Measurements from ENCODE around the gene TNS2.
"Not testable (repeated sequence)": the region's sequence is repeated elsewhere in the genome, so short reads cannot be mapped to it uniquely, and the experiment has no call there.

Gene TNS2, protein sequence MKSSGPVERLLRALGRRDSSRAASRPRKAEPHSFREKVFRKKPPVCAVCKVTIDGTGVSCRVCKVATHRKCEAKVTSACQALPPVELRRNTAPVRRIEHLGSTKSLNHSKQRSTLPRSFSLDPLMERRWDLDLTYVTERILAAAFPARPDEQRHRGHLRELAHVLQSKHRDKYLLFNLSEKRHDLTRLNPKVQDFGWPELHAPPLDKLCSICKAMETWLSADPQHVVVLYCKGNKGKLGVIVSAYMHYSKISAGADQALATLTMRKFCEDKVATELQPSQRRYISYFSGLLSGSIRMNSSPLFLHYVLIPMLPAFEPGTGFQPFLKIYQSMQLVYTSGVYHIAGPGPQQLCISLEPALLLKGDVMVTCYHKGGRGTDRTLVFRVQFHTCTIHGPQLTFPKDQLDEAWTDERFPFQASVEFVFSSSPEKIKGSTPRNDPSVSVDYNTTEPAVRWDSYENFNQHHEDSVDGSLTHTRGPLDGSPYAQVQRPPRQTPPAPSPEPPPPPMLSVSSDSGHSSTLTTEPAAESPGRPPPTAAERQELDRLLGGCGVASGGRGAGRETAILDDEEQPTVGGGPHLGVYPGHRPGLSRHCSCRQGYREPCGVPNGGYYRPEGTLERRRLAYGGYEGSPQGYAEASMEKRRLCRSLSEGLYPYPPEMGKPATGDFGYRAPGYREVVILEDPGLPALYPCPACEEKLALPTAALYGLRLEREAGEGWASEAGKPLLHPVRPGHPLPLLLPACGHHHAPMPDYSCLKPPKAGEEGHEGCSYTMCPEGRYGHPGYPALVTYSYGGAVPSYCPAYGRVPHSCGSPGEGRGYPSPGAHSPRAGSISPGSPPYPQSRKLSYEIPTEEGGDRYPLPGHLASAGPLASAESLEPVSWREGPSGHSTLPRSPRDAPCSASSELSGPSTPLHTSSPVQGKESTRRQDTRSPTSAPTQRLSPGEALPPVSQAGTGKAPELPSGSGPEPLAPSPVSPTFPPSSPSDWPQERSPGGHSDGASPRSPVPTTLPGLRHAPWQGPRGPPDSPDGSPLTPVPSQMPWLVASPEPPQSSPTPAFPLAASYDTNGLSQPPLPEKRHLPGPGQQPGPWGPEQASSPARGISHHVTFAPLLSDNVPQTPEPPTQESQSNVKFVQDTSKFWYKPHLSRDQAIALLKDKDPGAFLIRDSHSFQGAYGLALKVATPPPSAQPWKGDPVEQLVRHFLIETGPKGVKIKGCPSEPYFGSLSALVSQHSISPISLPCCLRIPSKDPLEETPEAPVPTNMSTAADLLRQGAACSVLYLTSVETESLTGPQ (N-terminal part only)

DNA sequence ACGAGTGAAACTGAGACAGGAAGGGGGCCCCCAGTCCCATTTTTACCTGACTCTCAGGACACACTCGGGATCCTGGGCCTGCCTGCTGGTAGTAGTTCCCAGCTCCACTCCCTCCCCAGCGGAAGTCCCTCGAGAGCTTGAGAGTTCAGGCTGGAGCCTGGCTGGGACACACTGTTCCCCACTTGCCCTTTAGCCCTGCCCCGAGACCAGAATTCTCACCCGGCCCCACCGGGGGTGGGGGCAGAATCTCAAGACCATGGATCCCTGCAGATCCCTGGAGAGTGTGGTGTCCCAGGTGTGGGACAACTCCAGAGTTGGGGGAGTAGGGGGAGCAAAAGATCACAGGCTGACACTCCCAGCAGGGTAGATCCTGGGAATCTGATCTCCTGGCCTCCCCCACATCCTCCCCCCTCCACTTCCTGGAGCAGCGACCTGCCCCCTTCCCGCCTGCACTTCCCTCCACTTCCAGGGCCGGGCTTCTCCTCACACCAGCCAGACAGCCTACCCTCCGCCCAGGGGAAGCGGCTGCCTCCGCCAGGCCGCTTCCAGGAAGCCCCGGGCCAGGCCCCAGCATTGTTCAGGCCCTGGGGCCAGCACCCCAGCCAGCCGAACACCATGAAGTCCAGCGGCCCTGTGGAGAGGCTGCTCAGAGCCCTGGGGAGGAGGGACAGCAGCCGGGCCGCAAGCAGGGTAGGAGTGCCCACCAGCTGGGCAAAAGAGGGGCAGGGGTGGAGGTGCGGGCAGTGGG, at the start of gene TNS2:
Gene TNS2, plus strand, starts transcription at position 495 of the 748 bp plus-strand sequence. Its CDS starts 121 bp downstream, at position 616.
- DNase-seq, result no peak

DNA sequence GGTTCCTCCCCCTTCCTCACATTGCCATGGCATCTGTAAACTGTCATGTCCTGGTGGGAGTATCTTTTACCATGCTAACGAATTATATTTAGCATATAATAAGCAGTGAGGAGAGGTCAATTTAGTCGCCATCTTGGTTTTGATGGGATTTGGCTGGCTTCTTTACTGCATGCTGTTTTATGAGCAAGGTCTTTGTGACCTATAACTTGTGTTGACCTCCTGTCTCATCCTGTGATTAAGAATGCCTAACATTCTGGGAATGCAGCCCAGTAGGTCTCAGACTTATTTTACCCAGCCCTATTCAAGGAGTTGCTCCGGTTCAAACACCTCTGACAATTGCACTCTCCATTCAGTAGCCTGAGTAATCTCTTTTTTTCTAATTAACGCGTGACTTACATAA, 45.7 kb upstream of the TNS2 start:
- no peak for DNase-seq

DNA sequence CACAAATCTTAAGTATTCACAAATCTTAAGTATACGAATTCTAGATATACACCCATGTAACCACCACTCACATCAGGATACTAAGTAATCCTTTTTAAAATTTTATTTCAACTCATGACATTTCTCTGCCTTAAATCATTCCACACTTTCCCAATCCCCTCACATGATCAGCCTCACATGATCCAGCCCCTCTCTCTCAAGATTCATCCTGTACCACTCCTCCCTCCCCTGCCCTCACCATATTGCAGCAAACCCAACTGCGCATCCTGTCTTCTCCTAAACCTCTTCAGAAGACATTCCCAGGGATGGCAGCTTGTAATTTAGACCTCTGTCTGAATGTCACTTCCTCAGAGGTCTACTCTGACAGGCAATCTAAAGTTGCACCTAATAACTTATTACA, 45.3 kb upstream of the TNS2 start:
- no peak for DNase-seq

DNA sequence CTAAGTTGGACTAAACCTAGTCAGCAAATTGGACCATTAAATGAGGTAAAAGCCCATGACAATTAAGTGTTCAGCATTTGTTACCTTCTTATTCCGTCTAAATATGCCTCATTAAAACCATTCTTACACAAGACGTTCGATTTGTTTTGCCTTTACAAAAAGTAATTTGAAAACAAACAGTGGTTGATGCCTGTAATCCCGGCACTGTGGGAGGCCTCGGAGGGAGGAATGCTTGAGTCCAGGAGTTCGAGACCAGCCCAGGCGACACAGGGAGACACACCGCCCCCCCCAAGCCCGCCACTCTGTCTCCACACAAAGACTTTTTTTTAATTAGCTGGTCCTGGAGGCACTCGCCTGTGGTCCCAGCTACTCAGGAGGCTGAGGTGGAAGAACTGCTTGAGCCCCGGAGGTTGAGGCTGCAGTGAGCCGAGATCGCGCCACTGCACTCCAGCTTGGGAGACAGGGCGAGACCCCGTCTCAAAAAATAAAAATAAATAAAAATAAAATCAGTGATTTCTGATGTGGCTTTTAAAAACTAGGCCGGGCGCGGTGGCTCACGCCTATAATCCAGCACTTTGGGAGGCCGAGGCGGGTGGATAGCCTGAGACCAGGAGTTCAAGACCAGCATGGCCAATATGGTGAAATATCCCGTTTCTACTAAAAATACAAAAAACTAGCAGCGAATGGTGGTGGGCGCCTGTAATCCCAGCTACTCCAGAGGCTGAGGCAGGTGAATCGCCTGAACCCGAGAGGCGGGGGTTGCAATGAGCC, 44.5 kb upstream of the TNS2 start:
- DNase-seq, result no peak

DNA sequence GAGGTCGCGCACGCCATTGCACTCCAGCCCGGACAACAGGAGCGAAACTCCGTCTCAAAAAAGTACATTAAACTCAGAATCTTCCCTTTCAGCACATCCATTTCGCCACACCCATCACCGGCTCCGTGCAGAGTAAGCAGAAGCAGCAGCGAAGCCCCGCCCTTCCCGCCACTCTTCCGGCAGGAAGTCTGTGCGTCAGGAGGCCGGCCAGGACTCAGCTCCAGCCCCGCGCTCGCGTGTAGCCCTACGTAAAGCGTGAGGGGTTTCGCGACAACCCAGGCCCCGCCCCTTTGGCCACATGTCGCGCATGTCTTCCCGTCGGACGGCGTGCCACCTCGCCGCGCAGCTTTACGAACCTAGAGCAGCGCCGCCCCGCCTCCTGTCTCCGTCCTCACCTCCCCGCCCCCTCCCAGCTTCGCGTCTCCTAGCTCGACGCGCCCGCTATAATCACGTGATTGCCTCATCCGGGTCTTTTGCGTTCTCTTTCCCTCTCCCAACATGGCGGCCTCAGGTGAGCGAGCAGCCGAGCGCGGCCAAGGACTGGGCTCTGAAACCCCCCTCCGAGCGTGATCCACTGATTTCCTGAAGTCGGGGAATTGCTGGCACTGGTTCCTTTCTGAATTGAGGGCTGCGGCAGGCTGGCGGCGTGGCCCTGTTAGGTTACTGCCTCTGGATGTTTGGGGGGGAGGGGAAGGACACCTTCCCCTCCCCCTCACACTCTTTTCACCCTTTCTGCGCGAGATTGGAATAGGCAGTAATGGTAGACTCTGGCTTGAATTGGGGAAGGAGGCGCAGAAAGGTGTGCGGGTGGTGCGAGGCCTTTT, 43.7 kb upstream of the TNS2 start, which contains the start of gene EIF4B:
Gene EIF4B, plus strand, starts transcription at position 471 of the 824 bp plus-strand sequence. Its CDS starts 28 bp downstream, at position 499.
- DNase-seq, result peak; percentile 100

DNA sequence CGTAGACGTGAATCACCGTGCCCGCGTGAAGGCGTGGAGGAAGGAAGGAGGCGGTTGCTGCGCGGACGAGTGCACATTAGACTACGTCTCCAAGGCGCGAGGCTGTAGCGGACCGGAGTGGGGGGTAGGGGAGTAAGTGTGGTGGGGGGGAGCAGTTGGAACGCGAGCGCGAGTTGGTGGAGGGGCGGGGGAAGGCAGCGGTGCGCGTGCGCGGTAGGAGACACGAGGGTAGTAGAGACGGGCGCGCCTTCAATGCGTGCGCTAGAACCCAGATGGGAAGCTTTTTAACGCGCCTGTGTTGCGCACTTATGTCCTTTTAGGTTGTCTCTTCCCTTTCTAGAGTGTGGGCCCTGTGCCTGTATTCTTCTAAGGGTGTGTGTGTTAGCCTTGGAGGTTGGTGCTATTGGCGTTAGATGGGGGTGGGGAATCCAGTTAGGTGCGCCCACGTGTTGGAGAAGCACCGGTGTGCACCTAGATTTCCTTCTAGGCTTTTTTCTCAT, 43.0 kb upstream of the TNS2 start:
- peak; percentile 64 for DNase-seq

DNA sequence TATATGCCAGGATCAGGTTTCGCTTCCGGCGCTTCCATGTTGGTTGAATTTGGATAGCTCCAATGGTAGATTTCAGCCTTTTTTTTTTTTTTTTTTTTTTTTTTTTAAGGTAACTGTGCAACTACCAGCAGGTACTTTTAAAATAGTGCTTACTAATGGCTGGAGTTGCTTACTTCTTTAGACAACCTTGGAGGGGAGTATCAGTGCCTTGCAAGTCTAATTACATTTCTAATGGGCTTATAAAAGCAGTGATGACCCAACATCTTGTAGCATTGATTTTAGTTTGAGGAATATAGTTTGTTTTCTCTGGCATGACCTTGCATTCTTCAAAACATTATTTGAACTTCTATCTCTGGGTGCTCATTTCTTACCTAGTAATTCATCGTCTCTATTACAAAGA, 42.5 kb upstream of the TNS2 start:
- DNase-seq, result no peak

DNA sequence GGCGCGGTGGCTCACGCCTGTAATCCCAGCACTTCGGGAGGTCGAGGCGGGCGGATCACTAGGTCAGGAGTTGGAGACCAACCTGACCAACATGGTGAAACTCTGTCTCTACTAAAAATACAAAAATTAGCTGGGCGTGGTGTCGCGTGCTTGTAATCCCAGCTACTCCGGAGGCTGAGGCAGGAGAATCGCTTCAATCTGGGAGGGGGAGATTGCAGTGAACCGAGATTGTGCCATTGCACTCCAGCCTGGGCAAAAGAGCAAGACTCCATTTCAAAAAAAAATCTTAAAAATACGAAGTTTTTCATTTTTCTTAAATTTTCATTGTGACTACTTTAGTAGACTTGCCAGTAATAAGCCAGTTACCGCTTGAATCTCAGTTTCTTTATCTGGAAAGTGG, 41.1 kb upstream of the TNS2 start:
- not testable (repeated sequence) for DNase-seq

DNA sequence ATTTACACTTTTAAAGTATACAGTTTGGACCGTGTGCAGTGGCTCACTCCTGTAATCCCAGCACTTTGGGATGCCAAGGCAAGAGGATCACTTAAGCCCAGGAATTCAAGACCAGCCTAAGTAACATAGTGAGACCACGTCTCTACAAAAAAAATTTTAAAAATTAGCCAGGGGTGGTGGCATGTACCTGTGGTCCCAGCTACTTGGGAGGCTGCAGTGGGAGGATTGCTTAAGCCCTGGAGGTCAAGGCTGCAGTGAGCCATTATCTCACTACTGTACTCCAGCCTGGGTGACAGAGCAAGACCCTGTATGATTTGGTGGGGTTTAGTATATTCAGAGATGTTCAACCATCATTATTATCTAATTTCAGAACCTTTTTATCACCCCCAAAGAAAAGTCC, 38.9 kb upstream of the TNS2 start:
- no peak for DNase-seq

DNA sequence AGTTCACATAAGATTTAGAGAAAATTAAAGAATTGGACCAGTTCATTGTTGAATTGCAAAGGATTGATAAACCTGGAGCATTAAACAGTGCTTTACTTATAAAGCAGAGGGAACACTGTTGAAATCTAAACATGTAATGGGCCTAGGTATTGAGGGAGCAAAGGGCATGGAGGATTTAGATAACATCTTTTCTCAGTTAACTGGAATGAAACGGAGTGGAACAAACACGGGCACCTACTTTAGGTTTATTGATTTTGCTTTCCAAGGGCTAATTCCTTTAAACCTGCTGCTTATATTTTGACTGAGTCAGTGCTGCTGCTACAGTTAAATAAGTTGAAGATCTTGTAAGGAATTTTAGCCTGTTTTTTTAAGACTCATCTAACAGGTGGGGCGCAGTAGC, 38.0 kb upstream of the TNS2 start:
- no peak for DNase-seq

DNA sequence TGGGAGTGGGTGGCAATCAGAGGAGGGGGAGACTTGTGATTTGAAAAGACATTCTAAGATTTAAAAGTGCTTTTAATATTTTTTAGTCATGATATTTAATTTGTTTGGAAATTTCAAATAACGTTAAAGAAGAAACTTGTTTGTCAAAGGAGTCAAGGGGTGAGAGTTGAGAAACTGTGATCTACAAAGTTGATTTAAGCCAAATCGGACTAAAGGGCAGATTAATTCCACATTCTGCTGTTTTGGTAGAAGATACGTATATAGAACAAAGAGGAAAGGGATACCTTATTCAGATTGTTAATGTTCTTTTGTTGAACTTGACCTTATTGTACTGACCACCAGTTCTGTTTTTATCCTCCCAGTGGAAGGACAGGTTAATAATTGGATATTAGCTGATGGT, 36.9 kb upstream of the TNS2 start:
- no peak for DNase-seq

DNA sequence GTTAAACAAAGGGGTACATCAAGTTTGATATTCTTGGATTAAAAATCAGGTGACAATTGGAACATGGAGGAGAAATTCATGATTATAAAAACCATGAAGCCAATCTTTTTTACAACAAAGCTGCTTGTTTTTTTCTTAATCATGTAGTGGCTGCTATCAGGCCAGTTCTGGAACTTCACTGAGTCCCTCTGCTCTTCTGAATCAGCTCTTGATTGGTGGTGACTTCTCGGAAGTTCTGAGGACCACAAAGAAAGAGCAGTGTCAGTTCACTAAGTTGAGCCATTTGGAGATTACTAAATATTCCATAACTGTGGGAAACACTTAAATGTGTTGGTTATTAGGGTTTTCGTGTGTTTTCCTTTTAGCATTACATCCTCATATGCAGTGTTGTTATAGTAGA, 35.2 kb upstream of the TNS2 start:
- no peak for DNase-seq

DNA sequence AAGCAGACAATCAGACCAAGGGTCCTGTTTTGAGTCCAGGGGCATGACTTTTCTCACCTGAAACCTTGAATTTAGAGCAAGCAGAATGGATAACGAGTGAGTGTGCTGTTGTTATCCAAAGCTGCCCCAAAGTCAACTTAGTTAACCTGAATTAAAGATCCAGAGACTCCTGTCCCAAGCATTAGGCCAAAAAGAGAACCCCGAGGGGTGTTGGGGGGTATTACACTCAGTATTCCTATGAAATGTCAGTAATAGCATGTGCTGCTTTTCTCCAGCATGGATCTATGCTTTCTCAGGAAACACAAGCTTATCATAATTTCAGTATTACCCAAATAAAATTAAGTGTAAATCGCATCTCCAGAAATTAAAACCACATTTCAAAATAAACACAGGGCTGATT, 24.6 kb upstream of the TNS2 start:
- DNase-seq, result no peak

DNA sequence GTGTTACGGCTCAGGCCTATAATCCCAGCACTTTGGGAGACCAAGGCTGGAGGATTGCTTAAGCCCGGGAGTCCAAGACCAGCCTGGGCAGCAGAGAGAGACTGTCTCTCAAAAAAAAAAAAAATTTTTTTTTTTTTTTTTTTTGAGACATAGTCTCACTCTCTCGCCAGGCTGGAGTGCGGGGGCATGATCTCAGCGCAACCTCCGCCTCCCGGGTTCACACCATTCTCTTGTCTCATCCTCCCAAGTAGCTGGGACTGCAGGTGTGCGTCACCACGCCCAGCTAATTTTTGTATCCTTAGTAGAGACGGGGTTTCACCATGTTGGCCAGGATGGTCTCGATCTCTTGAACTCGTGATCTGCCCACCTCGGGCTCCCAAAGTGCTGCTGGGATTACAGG, 22.9 kb upstream of the TNS2 start:
- not testable (repeated sequence) for DNase-seq

DNA sequence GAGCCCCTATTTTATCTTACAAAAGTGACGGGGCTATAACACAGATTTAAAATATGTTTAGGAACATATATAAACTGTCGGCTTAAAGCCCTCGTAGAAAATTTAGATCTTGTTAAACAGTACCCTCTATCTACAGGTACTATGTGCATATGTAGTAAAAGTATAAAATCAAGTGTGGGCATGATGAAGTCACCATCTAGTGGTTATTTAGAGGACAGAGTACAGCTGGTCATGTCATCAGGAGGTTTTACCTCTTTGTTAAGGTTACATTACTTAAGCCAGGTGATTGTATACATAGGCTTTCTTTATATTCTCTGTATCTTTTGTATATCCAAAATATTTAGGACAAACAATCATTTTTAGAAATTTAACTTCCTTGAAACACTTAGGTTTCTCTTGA, 18.2 kb upstream of the TNS2 start:
- DNase-seq, result no peak

DNA sequence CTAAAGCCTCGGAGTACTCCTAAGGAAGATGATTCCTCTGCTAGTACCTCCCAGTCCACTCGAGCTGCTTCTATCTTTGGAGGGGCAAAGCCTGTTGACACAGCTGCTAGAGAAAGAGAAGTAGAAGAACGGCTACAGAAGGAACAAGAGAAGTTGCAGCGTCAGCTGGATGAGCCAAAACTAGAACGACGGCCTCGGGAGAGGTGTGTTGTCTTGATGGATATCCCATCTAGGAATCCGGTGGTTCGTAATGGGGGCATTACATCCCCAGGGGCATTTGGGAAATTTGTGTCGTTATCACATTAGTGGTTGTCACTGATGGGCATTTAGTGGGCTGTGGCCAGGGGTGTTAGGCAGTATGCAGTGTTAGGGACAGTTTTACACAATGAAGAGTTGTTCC, 16.0 kb upstream of the TNS2 start:
- not testable (repeated sequence) for DNase-seq

DNA sequence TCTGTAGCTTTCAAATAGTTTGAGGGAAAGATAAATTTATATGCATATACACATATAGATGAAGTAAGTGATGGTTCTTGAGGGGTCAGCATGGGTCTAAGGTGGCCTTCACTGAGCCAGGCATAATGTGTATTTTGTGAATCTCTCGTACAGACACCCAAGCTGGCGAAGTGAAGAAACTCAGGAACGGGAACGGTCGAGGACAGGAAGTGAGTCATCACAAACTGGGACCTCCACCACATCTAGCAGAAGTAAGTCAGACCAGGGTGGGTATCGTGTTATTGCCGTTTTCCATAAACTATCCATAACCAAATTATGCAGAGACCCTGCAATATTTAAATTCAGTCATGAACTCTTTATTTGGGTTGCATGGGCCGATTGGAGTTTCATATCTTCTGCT, 15.4 kb upstream of the TNS2 start:
- no peak for DNase-seq

DNA sequence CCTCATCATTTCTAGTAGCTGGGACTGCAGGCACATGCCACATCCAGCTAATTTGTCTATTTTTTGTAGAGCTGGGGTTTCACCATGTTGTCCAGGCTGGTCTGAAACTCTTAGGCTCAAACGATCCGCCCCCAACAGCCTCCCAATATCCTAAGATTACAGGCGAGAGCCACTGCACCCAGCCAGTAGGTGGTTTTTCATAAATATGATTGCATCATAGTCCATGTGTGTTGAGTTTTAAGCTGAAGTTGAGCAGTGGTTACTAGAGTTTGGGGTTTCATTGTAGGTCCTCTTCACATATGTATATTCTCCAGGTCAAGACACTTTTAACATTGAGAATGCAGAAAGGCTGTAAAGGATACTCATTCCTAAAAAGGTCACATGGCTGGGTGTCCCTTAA, 13.1 kb upstream of the TNS2 start:
- no peak for DNase-seq

DNA sequence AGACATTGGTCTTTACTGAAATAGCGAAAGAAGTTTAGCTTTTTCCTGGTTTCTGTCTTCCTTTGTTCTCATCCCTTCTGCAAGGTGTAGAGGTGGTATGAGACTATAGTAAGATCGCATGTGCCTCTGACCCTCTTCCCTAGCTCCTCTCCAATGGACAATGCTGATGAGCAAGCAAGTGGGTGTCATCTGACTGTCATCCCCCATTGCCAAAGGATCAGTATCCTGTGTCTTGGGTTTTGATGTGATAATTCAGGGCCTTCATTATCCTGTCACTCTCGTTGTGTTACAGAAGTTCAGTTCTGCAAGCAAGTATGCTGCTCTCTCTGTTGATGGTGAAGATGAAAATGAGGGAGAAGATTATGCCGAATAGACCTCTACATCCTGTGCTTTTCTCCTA, 10.0 kb upstream of the TNS2 start:
- DNase-seq, result no peak

Measured in GDM1 (cell line).